PC-9 (cell line): ENCODE results near the gene C1orf185.

Experiments used
- EZH2 ChIP-seq: fragments of 200-600 bp; sonication (generic); IDR thresholded peaks from 2 replicates; pipeline ENCODE4 v1.8.0; 2017; ENCODE audit warnings: antibody characterized with exemption, low read depth
- TF ChIP-seq, protein P1 (sequence below): fragments of 200-600 bp; sonication (generic); conservative IDR thresholded peaks from 2 replicates; pipeline ENCODE4 v1.6.1; 2017; ENCODE audit warnings: mixed run types, antibody characterized with exemption, mild to moderate bottlenecking, moderate library complexity

DNA sequence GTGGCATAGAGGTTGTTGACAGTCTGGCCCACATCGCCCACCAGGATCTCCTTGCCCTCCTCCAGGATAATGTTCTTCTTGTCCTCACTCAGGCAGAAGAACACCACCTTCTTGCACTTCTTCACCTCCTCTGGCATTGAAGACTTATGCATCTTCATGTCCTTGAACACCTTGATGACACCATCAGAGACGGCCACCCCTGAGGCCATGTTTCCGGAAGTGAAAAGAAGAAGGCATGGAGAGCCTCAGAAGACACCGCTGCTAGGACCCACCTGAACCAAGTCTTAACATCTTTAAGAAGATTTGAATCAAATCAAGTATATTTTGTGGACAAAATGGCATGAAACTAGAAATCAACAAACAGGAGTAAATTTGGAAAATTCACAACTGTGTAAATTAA is 56.2 kb downstream of the C1orf185 start:
- TF ChIP-seq, protein P1, sequence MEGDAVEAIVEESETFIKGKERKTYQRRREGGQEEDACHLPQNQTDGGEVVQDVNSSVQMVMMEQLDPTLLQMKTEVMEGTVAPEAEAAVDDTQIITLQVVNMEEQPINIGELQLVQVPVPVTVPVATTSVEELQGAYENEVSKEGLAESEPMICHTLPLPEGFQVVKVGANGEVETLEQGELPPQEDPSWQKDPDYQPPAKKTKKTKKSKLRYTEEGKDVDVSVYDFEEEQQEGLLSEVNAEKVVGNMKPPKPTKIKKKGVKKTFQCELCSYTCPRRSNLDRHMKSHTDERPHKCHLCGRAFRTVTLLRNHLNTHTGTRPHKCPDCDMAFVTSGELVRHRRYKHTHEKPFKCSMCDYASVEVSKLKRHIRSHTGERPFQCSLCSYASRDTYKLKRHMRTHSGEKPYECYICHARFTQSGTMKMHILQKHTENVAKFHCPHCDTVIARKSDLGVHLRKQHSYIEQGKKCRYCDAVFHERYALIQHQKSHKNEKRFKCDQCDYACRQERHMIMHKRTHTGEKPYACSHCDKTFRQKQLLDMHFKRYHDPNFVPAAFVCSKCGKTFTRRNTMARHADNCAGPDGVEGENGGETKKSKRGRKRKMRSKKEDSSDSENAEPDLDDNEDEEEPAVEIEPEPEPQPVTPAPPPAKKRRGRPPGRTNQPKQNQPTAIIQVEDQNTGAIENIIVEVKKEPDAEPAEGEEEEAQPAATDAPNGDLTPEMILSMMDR = no peak
- TF ChIP-seq EZH2 = no peak
